Measurements from ENCODE around the gene BAIAP3. TPM values are rescaled to one million over a fixed set of nuclear protein-coding genes. Genes with fewer than 3 reads are reported as not detected.

The BAIAP3 gene
- total and polyA plus RNA-seq, 4 donors = 4.5 to 46.6 (median 11.9) TPM

DNA sequence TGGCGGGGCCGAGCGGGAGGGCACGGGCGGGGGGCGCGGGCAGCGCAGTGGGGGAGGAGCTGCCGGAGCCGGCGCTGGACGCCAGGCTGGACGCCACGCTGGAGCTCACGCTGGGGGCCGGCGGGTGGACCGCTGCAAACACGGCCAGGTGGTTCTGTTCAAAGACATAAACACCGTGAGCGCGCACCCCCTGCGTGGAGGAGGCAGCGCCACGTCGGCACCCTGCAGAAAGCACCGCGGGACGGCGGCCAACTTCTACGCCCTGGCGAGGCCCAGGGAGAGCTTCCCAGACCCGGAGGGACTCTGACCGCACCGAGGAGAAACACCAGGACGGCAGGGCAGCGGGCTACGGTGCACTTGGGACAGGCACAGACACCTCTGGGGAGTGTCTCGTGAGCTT, 51.8 kb downstream of the BAIAP3 start:
- Histone ChIP-seq H3K9ac (ENCODE audit: insufficient read depth in 1 of 2, low read length in 2 of 2) (no peak overlapping the region), H3K27ac (ENCODE audit: low read depth in 1 of 2, low read length in 1 of 2) (no peak overlapping the region), H3K4me1 (ENCODE audit: control insufficient read depth in 5 of 5, insufficient read depth in 5 of 5, low read length in 5 of 5) (no peaks in the 10 kb centered on the region), H3K36me3 (ENCODE audit: control insufficient read depth in 4 of 4, insufficient read depth in 4 of 4, low read length in 4 of 4) (peaks cover 4 to 50% (median 20%) of the 10 kb centered on the region in 4 donors), H3K9me3 (ENCODE audit: control insufficient read depth in 4 of 4, insufficient read depth in 3 of 4, low read length in 3 of 4) (peaks cover 0 to 2% (median 0%) of the 10 kb centered on the region in 4 donors), H3K4me3 (no peak overlapping the region), H3K27me3 (ENCODE audit: control insufficient read depth in 3 of 3, insufficient read depth in 3 of 3, low read length in 2 of 3) (peaks cover 0 to 2% (median 0%) of the 10 kb centered on the region in 3 donors)
- DNase-seq (no peak), ATAC-seq (ENCODE audit: insufficient read depth, low FRiP score) (no peak)
- TF ChIP-seq, protein P1, sequence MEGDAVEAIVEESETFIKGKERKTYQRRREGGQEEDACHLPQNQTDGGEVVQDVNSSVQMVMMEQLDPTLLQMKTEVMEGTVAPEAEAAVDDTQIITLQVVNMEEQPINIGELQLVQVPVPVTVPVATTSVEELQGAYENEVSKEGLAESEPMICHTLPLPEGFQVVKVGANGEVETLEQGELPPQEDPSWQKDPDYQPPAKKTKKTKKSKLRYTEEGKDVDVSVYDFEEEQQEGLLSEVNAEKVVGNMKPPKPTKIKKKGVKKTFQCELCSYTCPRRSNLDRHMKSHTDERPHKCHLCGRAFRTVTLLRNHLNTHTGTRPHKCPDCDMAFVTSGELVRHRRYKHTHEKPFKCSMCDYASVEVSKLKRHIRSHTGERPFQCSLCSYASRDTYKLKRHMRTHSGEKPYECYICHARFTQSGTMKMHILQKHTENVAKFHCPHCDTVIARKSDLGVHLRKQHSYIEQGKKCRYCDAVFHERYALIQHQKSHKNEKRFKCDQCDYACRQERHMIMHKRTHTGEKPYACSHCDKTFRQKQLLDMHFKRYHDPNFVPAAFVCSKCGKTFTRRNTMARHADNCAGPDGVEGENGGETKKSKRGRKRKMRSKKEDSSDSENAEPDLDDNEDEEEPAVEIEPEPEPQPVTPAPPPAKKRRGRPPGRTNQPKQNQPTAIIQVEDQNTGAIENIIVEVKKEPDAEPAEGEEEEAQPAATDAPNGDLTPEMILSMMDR (IDR thresholded peaks at IDR 0.05; ENCODE audit: control extremely low read depth, extremely low read depth) = no peak
- WGBS, 2 donors = 96% methylated on average over 39 of the region's 39 CpGs

DNA sequence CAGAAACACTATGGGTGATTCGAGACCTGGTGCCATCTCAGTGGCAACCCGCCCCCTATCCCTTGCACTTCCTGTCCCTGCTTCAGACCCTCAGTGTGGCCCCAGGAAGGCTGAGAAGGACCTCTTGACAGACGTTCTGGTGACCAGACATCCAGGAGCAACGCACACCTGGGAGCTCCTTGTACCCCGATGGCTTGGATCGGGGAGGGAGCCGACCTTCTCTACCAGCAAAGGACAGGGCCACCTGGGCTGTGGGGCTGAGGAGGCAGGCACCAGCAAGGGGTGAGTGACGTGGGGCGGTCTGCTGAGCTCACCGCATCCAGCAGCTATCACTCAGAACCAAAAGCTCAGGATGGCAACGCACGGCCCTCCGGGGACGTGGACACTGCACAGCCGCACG, 53.9 kb downstream of the BAIAP3 start:
- no peak overlapping the region for H3K4me3 ChIP-seq
- H3K9ac ChIP-seq (ENCODE audit: insufficient read depth in 1 of 2, low read length in 2 of 2) = no peak overlapping the region
- no peak for ATAC-seq (ENCODE audit: insufficient read depth, low FRiP score)
- no peaks in the 10 kb centered on the region for H3K4me1 ChIP-seq (ENCODE audit: control insufficient read depth in 5 of 5, insufficient read depth in 5 of 5, low read length in 5 of 5)
- DNase-seq = no peak
- H3K36me3 ChIP-seq (ENCODE audit: control insufficient read depth in 4 of 4, insufficient read depth in 4 of 4, low read length in 4 of 4) = peaks cover 1 to 52% (median 15%) of the 10 kb centered on the region in 4 donors
- no peak overlapping the region for H3K27ac ChIP-seq (ENCODE audit: low read depth in 1 of 2, low read length in 1 of 2)
- 91 to 94% methylated on average over 16 of the region's 16 CpGs for WGBS, 2 donors
- H3K9me3 ChIP-seq (ENCODE audit: control insufficient read depth in 4 of 4, insufficient read depth in 3 of 4, low read length in 3 of 4) = peaks cover 0 to 2% (median 0%) of the 10 kb centered on the region in 4 donors
- H3K27me3 ChIP-seq (ENCODE audit: control insufficient read depth in 3 of 3, insufficient read depth in 3 of 3, low read length in 2 of 3) = no peaks in the 10 kb centered on the region
- TF ChIP-seq, protein P1 (IDR thresholded peaks at IDR 0.05; ENCODE audit: control extremely low read depth, extremely low read depth) = no peak

DNA sequence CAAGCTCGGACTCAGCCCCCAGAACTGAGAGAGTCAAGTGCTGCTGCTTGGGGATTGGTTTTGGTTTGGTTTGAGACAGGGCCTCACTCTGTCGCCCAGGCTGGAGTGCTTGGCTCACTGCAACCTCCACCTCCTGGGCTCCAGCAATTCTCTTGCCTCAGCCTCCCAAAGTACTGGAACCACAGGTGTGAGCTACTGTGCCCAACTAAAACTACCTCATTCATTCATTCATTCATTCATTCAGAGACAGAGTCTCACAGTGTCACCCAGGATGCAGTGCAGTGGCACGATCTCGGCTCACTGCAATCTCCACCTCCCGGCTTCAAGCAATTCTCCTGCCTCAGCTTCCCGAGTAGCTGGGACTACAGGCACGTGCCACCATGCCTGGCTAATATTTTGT, 56.3 kb downstream of the BAIAP3 start:
- WGBS, 2 donors = 93 to 98% methylated on average over 7 of the region's 7 CpGs
- Histone ChIP-seq H3K9ac (ENCODE audit: insufficient read depth in 1 of 2, low read length in 2 of 2) (no peak overlapping the region), H3K27me3 (ENCODE audit: control insufficient read depth in 3 of 3, insufficient read depth in 3 of 3, low read length in 2 of 3) (no peaks in the 10 kb centered on the region), H3K36me3 (ENCODE audit: control insufficient read depth in 4 of 4, insufficient read depth in 4 of 4, low read length in 4 of 4) (peaks cover 0 to 53% (median 17%) of the 10 kb centered on the region in 4 donors), H3K4me1 (ENCODE audit: control insufficient read depth in 5 of 5, insufficient read depth in 5 of 5, low read length in 5 of 5) (no peaks in the 10 kb centered on the region), H3K4me3 (no peak overlapping the region), H3K9me3 (ENCODE audit: control insufficient read depth in 4 of 4, insufficient read depth in 3 of 4, low read length in 3 of 4) (peaks cover 0 to under 1% (median 0%) of the 10 kb centered on the region in 4 donors), H3K27ac (ENCODE audit: low read depth in 1 of 2, low read length in 1 of 2) (no peak overlapping the region)
- DNase-seq (no peak), ATAC-seq (ENCODE audit: insufficient read depth, low FRiP score) (no peak)
- TF ChIP-seq, protein P1 (IDR thresholded peaks at IDR 0.05; ENCODE audit: control extremely low read depth, extremely low read depth) = no peak

DNA sequence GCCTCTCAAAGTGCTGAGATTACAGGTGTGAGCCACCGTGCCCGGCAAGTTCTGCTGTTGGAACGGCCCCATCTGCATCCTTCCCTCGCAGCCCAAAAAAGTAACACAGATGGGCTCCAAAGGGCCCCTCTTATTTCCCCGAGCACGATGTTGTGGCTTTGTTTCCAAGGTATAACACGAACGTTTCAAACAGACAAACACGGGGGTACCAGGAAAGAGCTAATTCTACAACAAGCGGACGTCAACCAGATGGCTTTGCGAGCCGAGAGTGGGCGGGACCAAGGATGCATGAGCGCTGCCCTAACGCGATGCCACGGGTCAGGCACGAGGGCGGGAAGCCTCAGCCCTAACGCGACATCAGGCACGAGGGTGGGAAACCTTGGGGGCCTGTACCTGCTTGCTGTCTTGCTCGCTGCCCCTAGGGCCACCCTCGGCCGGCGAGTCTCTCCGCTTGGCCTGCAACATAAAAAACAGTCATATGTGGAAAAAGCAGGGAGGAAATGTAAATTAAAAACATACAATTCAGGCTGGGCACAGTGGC, 56.9 kb downstream of the BAIAP3 start:
- H3K36me3 ChIP-seq (ENCODE audit: control insufficient read depth in 4 of 4, insufficient read depth in 4 of 4, low read length in 4 of 4) = peaks cover 0 to 47% (median 16%) of the 10 kb centered on the region in 4 donors
- no peak overlapping the region for H3K9ac ChIP-seq (ENCODE audit: insufficient read depth in 1 of 2, low read length in 2 of 2)

More for the DNA sequence above, 56.9 kb downstream of the BAIAP3 start:
- no peaks in the 10 kb centered on the region for H3K4me1 ChIP-seq (ENCODE audit: control insufficient read depth in 5 of 5, insufficient read depth in 5 of 5, low read length in 5 of 5)
- DNase-seq (no peak), ATAC-seq (ENCODE audit: insufficient read depth, low FRiP score) (no peak)
- WGBS, 2 donors = 74 to 85% methylated on average over 27 to 28 of the region's 28 CpGs
- TF ChIP-seq, protein P1 (IDR thresholded peaks at IDR 0.05; ENCODE audit: control extremely low read depth, extremely low read depth) = no peak
- no peak overlapping the region for H3K27ac ChIP-seq (ENCODE audit: low read depth in 1 of 2, low read length in 1 of 2)
- no peaks in the 10 kb centered on the region for H3K9me3 ChIP-seq (ENCODE audit: control insufficient read depth in 4 of 4, insufficient read depth in 3 of 4, low read length in 3 of 4)
- no peak overlapping the region for H3K4me3 ChIP-seq
- no peaks in the 10 kb centered on the region for H3K27me3 ChIP-seq (ENCODE audit: control insufficient read depth in 3 of 3, insufficient read depth in 3 of 3, low read length in 2 of 3)
